Measurements from ENCODE around the gene VPS8.

VPS8 gene

GRCh38 chr3:184823990-184824389 lies 12.0 kb downstream of the VPS8 start:
- no peak for DNase-seq (ENCODE audit: low read depth in 1 of 2, low spot score in 1 of 2)
- no peak for TF ChIP-seq JUND (IDR thresholded peaks at IDR 0.05; ENCODE audit: low read depth)
- in situ Hi-C loops (cut with HindIII; ENCODE audit: low pct_unique_long_range_greater_than_20kb, low sequenced_read_pairs) = no loop called here

- no peak for TF ChIP-seq JUND (IDR thresholded peaks at IDR 0.05; ENCODE audit: low read depth)
- in situ Hi-C loops (cut with HindIII; ENCODE audit: low pct_unique_long_range_greater_than_20kb, low sequenced_read_pairs) = no loop called here
- DNase-seq (ENCODE audit: low read depth in 1 of 2, low spot score in 1 of 2) = no peak
These were observed 13.3 kb downstream of the VPS8 start for GRCh38 chr3:184825121-184825820.

GRCh38 chr3:184827572-184827971 lies 15.6 kb downstream of the VPS8 start:
- in situ Hi-C loops (cut with HindIII; ENCODE audit: low pct_unique_long_range_greater_than_20kb, low sequenced_read_pairs) = no loop called here
- no peak for DNase-seq (ENCODE audit: low read depth in 1 of 2, low spot score in 1 of 2)

GRCh38 chr3:184832044-184832443 lies 20.1 kb downstream of the VPS8 start:
- no peak for TF ChIP-seq JUND (IDR thresholded peaks at IDR 0.05; ENCODE audit: low read depth)
- in situ Hi-C loops (cut with HindIII; ENCODE audit: low pct_unique_long_range_greater_than_20kb, low sequenced_read_pairs) = no loop called here
- DNase-seq (ENCODE audit: low read depth in 1 of 2, low spot score in 1 of 2) = no peak

More at GRCh38 chr3:184827572-184827971, 15.6 kb downstream of the VPS8 start:
- TF ChIP-seq JUND (IDR thresholded peaks at IDR 0.05; ENCODE audit: low read depth) = no peak

GRCh38 chr3:184832903-184833302 lies 20.9 kb downstream of the VPS8 start:
- in situ Hi-C loops (cut with HindIII; ENCODE audit: low pct_unique_long_range_greater_than_20kb, low sequenced_read_pairs) = no loop called here
- DNase-seq (ENCODE audit: low read depth in 1 of 2, low spot score in 1 of 2) = no peak
- TF ChIP-seq JUND (IDR thresholded peaks at IDR 0.05; ENCODE audit: low read depth) = no peak

- DNase-seq (ENCODE audit: low read depth in 1 of 2, low spot score in 1 of 2) = no peak
- in situ Hi-C loops (cut with HindIII; ENCODE audit: low pct_unique_long_range_greater_than_20kb, low sequenced_read_pairs) = no loop called here
- no peak for TF ChIP-seq JUND (IDR thresholded peaks at IDR 0.05; ENCODE audit: low read depth)
These were observed 24.3 kb downstream of the VPS8 start for GRCh38 chr3:184836090-184836822.

- in situ Hi-C loops (cut with HindIII; ENCODE audit: low pct_unique_long_range_greater_than_20kb, low sequenced_read_pairs) = no loop called here
- DNase-seq (ENCODE audit: low read depth in 1 of 2, low spot score in 1 of 2) = no peak
- TF ChIP-seq JUND (IDR thresholded peaks at IDR 0.05; ENCODE audit: low read depth) = no peak
These were observed 30.5 kb downstream of the VPS8 start for GRCh38 chr3:184842433-184842832.

- DNase-seq (ENCODE audit: low read depth in 1 of 2, low spot score in 1 of 2) = no peak
- no peak for TF ChIP-seq JUND (IDR thresholded peaks at IDR 0.05; ENCODE audit: low read depth)
- in situ Hi-C loops (cut with HindIII; ENCODE audit: low pct_unique_long_range_greater_than_20kb, low sequenced_read_pairs) = no loop called here
These were observed 33.9 kb downstream of the VPS8 start for GRCh38 chr3:184845819-184846218.

- no peak for DNase-seq (ENCODE audit: low read depth in 1 of 2, low spot score in 1 of 2)
- no peak for TF ChIP-seq JUND (IDR thresholded peaks at IDR 0.05; ENCODE audit: low read depth)
- in situ Hi-C loops (cut with HindIII; ENCODE audit: low pct_unique_long_range_greater_than_20kb, low sequenced_read_pairs) = no loop called here
These were observed 34.5 kb downstream of the VPS8 start for GRCh38 chr3:184846496-184846895.

- in situ Hi-C loops (cut with HindIII; ENCODE audit: low pct_unique_long_range_greater_than_20kb, low sequenced_read_pairs) = no loop called here
- TF ChIP-seq JUND (IDR thresholded peaks at IDR 0.05; ENCODE audit: low read depth) = no peak
- DNase-seq (ENCODE audit: low read depth in 1 of 2, low spot score in 1 of 2) = no peak
These were observed 37.0 kb downstream of the VPS8 start for GRCh38 chr3:184848934-184849333.

- in situ Hi-C loops (cut with HindIII; ENCODE audit: low pct_unique_long_range_greater_than_20kb, low sequenced_read_pairs) = no loop called here
- no peak for DNase-seq (ENCODE audit: low read depth in 1 of 2, low spot score in 1 of 2)
These were observed 38.2 kb downstream of the VPS8 start for GRCh38 chr3:184850201-184850600.

GRCh38 chr3:184857099-184857498 lies 45.1 kb downstream of the VPS8 start:
- DNase-seq (ENCODE audit: low read depth in 1 of 2, low spot score in 1 of 2) = no peak
- in situ Hi-C loops (cut with HindIII; ENCODE audit: low pct_unique_long_range_greater_than_20kb, low sequenced_read_pairs) = no loop called here
- TF ChIP-seq JUND (IDR thresholded peaks at IDR 0.05; ENCODE audit: low read depth) = no peak

More at GRCh38 chr3:184850201-184850600, 38.2 kb downstream of the VPS8 start:
- no peak for TF ChIP-seq JUND (IDR thresholded peaks at IDR 0.05; ENCODE audit: low read depth)

- TF ChIP-seq JUND (IDR thresholded peaks at IDR 0.05; ENCODE audit: low read depth) = no peak
- no peak for DNase-seq (ENCODE audit: low read depth in 1 of 2, low spot score in 1 of 2)
- in situ Hi-C loops (cut with HindIII; ENCODE audit: low pct_unique_long_range_greater_than_20kb, low sequenced_read_pairs) = no loop called here
These were observed 52.0 kb downstream of the VPS8 start for GRCh38 chr3:184864000-184864399.
